Measurements from ENCODE around the gene NACA2.
"Not testable (repeated sequence)": the region's sequence is repeated elsewhere in the genome, so short reads cannot be mapped to it uniquely, and the experiment has no call there.

The NACA2 gene

DNA sequence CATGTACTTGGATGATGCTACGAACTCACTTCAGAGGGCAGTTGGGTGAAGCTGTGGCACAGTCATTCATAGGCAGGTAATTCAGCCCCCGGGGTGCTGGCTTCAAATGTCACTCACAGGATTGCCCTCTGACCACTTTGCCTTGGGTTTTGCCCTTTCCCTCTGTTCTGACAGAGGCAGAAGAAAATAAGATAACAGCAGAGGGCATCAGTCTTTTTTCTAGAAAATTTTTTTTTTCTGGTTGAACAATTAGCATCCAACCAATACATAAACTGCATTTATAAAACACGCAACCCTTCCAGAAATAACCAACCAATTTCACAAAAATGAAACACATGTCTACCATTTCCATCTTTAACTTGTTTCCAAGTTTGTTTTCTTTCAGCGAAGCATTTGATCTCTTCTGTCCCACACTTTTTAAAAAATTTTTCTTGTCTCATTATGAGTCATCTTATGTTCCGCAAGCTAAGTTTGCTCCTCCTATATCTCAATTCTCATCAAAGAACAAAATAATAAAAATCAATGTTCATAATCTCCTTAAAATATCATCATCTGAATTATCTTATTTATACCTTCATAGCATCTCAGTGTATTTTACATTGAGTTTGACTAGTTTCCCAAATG, 15.6 kb downstream of the NACA2 start:
- DNase-seq, result no peak

DNA sequence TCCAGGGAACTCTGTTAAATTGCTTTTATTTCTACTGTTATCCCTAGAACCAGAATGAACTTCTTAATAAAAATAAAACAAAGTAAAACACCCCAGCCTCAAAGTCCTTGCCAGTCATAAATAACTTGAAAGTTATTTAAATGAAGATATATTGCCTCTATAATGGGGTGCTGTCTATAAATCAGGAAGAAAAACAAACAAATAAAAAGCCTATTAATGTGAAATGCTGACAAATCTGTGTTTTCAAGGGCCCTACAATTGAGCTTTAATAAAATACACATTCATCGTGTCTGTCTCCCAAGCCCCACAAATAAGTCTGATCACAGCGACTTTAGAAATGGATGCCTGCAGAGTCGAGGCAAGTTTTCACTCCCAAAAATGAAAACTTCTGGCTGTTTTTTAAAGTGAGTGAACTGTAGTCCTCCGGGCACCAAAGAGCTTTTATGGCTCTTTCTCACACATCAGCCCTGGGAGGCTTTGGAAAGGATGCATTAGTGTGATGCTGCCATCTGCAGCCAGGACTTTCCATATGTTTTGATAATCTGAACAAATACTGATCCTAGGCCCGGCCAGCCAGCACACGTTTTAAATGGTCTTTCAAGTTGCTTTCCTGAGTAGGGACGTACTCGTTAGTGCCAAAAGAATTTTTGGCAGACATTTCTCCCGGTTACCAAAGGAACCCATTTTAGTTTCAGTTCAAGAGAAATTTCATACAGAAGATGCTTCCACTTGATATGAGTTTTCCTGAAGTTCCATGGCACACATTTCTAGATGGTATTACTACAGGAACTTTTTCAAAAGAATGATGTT, 16.3 kb downstream of the NACA2 start:
- no peak for DNase-seq

- not testable (repeated sequence) for DNase-seq
These were observed 18.5 kb downstream of the NACA2 start for GRCh38 chr17:61572547-61572946.

- no peak for DNase-seq
These were observed 19.4 kb downstream of the NACA2 start for GRCh38 chr17:61571624-61572023.

- no peak for DNase-seq
These were observed 20.9 kb downstream of the NACA2 start for GRCh38 chr17:61570118-61570517.

DNA sequence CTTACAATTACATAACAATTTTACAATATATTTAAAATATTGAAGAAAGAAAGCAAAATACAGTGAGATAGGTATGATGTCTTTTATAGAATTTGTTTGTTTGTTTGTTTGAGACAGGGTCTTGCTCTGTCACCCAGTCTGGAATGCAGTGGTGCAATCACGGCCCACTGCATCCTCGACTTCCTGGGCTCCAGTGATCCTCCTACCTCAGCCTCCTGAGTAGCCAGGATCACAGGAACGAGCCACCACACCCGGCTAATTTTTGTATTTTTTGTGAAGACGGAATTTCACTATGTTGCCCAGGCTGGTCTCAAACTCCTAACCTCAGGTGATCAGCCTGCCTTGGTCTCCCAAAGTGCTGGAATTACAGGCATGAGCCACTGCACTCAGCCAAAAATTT, 21.5 kb downstream of the NACA2 start:
- DNase-seq, result not testable (repeated sequence)

- no peak for DNase-seq
These were observed 22.6 kb downstream of the NACA2 start for GRCh38 chr17:61568219-61569072.

- DNase-seq, result no peak
These were observed 23.8 kb downstream of the NACA2 start for GRCh38 chr17:61567045-61567802.

- DNase-seq, result not testable (repeated sequence)
These were observed 24.6 kb downstream of the NACA2 start for GRCh38 chr17:61566448-61566847.

DNA sequence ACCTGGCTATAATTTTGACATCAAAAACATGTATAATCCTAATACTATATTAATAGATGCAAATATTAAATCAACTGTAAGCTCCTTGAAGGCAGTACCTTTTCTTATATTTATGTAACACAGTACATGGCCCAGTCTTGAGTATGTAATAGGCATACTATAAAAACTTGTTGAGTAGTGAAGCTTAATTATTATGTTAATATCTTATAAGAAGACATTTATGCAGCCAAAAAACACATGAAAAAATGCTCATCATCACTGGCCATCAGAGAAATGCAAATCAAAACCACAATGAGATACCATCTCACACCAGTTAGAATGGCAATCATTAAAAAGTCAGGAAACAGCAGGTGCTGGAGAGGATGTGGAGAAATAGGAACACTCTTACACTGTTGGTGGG, 25.2 kb downstream of the NACA2 start:
- DNase-seq, result not testable (repeated sequence)

- no peak for DNase-seq
These were observed 25.8 kb downstream of the NACA2 start for GRCh38 chr17:61565213-61565612.

- no peak for DNase-seq
These were observed 28.7 kb downstream of the NACA2 start for GRCh38 chr17:61562287-61562686.

DNA sequence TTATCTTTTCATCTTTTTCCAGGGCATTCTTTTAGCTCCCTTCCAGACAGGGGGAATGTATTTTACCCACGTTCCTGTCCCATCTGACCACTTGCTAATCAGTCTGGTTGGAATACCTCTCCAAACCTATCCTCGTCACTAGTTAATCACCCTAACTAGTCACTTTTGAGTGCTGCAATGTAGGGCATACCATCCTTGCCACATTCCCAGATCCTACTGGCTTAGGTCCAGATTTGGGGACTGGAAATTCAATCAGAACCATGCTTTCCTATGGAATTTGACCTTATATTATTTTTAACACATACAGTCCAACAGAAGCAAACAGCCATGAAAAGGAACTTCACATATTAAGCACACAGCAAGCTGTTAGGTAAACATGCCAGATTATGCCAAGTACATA, 29.7 kb downstream of the NACA2 start:
- no peak for DNase-seq

DNA sequence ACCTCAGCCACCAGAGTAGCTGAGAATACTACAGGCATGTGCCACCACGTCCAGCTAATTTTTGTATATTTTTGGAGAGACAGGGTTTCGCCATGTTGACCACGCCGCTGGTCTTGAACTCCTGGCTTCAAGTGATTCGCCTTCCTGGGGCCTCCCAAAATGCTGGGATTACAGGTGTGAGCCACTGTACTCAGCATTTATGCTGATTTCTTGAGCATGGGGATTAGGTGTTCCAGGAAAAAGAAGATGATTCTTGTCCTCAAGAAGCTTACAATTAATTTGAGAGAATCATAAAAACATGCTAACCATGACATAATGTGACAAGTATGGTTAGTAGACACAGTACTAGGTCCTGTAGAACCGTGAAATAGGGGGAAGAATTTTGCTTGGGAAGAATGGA, 30.9 kb downstream of the NACA2 start:
- no peak for DNase-seq

GRCh38 chr17:61556224-61557188, 34.5 kb downstream of the NACA2 start:
- no peak for DNase-seq

DNA sequence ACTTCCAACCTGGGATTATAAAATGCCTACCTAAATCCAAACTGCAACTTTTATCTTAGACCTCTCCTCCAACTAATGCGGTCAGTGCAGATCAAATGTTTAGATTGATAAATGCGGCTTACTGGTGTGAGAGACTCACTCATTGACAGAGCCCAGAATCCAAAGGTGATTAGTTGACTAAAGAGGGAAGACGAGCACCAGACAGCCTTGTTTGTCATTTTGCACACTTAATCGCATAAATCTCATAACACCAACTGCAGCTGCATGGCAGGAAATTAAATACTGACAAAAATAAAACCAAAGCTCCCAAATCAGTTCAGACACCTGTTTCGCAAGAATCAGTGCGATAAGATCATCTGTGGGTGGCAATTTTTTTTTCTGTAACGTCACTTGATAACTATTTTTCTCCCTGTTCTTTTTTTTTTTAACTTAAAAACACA, 35.9 kb downstream of the NACA2 start:
- DNase-seq, result no peak

- DNase-seq, result no peak
These were observed 36.8 kb downstream of the NACA2 start for GRCh38 chr17:61554209-61554608.

- DNase-seq, result not testable (repeated sequence)
These were observed 38.5 kb downstream of the NACA2 start for GRCh38 chr17:61552560-61552959.

DNA sequence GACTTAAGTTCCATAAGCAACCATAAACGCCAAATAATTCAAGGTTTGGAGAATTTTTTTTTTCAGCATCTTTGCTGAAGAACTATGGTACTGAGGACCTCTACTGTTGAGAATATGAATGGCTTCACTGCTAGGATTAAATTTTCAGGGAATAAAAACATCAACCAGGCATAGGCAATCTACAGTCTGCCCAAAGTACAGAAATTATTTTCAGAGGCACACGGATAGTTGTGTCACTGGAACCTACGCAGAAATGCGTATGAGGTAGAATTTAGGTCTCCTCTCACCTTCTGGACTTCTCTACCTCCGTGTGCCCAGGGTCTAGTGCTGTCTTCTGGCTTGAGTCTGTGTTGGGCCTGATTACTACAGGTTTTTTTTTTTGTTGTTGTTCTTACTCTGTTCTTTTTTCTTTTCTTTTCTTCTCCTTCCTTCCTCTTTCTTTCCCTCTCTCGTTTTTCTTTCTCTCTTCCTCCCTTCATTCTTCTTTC, 39.7 kb downstream of the NACA2 start:
- no peak for DNase-seq

- DNase-seq, result no peak
These were observed 43.9 kb downstream of the NACA2 start for GRCh38 chr17:61547113-61547512.

DNA sequence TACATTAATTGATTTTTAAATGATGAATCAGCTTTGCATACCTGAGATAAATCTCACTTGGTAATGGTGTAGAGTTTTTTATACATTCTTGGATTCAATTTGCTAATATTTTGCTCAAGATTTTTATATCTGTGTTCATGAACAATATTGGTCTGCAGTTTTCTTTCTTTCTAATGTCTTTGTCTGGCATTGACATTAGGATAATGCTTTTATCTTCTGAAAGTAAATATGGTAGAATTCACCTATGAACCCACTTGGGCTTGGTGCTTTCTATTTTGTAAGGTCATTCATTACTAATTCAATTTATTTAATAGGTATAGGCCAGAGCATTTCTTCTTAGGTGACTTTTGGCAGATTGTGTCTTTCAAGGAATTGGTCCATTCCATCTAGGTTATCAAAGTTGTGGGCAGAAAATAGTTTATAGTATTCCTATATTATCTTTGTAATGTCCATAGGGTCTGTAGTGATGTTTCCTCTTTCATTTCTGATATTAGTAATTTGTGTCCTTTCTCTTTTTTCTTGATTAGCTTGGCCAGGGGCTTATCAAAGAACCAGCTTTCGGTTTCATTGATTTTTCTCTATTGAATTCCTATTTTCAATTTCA, 45.6 kb downstream of the NACA2 start:
- DNase-seq, result no peak

All from activated gamma-delta T cell treated with Interleukin-2 at 50 U/mL for 16 hours (primary cell).